Fibroblast of lung (primary cell): ENCODE measurements around the gene GOLGA5. TPM values are rescaled to one million over a fixed set of nuclear protein-coding genes. Genes with fewer than 3 reads are reported as not detected.

Experiments
- DNase-seq, 2 donors: peaks; one replicate each; pipeline versions ENCODE4 v3.0.0 to v3.0.0-alpha.2; 2010; ENCODE audit warnings: low read depth in 2 of 2
- H2AFZ ChIP-seq: 2 replicates; pipeline ENCODE4 v1.5.1; 2012; ENCODE audit warnings: low read length, control low read depth, inconsistent platforms
- H3K27ac ChIP-seq: 2 replicates; pipeline ENCODE4 v1.5.1; 2011; ENCODE audit warnings: low read length, control low read depth; ENCODE audit not compliant: insufficient read depth
- H3K27me3 ChIP-seq: 2 replicates; pipeline ENCODE4 v1.5.1; 2011; ENCODE audit warnings: mild to moderate bottlenecking, low read length; ENCODE audit not compliant: control insufficient read depth, insufficient read depth
- H3K36me3 ChIP-seq: 2 replicates; pipeline ENCODE4 v1.5.1; 2011; ENCODE audit warnings: low read length; ENCODE audit not compliant: control insufficient read depth, insufficient read depth
- H3K4me1 ChIP-seq: 2 replicates; pipeline ENCODE4 v1.5.1; 2011; ENCODE audit warnings: low read length; ENCODE audit not compliant: control insufficient read depth, insufficient read depth; ENCODE audit errors: extremely low read depth
- H3K4me2 ChIP-seq: 2 replicates; pipeline ENCODE4 v1.5.1; 2011; ENCODE audit warnings: low read length, control low read depth; ENCODE audit not compliant: insufficient read depth; ENCODE audit errors: extremely low read depth
- H3K4me3 ChIP-seq, 4 experiments: fragments of 200-600 bp in 1 of 4; sonication (generic) in 1 of 4; replicated peaks in 1 of 4; 2 replicates each; pipeline ENCODE4 v1.5.1; 2011 to 2016; ENCODE audit warnings: low read length in 4 of 4, low read depth in 3 of 4, mild to moderate bottlenecking in 3 of 4, control low read depth in 2 of 4, inconsistent platforms in 1 of 4, mixed read lengths in 1 of 4; ENCODE audit not compliant: insufficient read depth in 1 of 4; ENCODE audit errors: control extremely low read depth in 1 of 4
- H3K79me2 ChIP-seq: 2 replicates; pipeline ENCODE4 v1.5.1; 2012; ENCODE audit warnings: mild to moderate bottlenecking, low read length, inconsistent platforms; ENCODE audit not compliant: control insufficient read depth, insufficient read depth
- H3K9ac ChIP-seq: 2 replicates; pipeline ENCODE4 v1.5.1; 2011; ENCODE audit warnings: mild to moderate bottlenecking, low read length, control low read depth; ENCODE audit not compliant: insufficient read depth
- H3K9me3 ChIP-seq: 2 replicates; pipeline ENCODE4 v1.5.1; 2012; ENCODE audit warnings: low read depth, low read length; ENCODE audit not compliant: control insufficient read depth, insufficient read depth
- H4K20me1 ChIP-seq: 2 replicates; pipeline ENCODE4 v1.5.1; 2011; ENCODE audit warnings: low read length; ENCODE audit not compliant: control insufficient read depth, insufficient read depth; ENCODE audit errors: extremely low read depth
- EZH2 ChIP-seq: IDR thresholded peaks from 2 replicates; pipeline ENCODE4 v1.5.1; 2012; ENCODE audit warnings: low read length, control low read depth, mild to moderate bottlenecking; ENCODE audit errors: missing control alignments
- polyA plus RNA-seq, 2 donors: library from polyadenylated mRNA; depleted of rRNA in 1 of 2; stranded (reverse) in 1 of 2; unstranded in 1 of 2; fragments of >200 nt; gene quantifications; 2 replicates each; pipeline ENCODE4 v1.2.1, GENCODE V29; 2011 to 2012; ENCODE audit warnings: missing spikeins in 1 of 2
- total RNA-seq: library from RNA; depleted of rRNA; stranded (reverse); fragments of >200 nt; gene quantifications from 2 replicates; pipeline ENCODE4 v1.2.1, GENCODE V29; 2014
- TF ChIP-seq, protein P1 (sequence below), 2 donors: IDR thresholded peaks in 1 of 2; conservative IDR thresholded peaks in 1 of 2; 1 replicate in 1 of 2; 2 replicates in 1 of 2; pipeline ENCODE4 v1.5.1; 2011 to 2012; ENCODE audit warnings: low read length in 2 of 2, control low read depth in 1 of 2, inconsistent platforms in 1 of 2, low read depth in 1 of 2, mild to moderate bottlenecking in 1 of 2

Gene GOLGA5
- total and polyA plus RNA-seq, 2 donors (not counting 1 experiment from before 2014, with no cell fraction given) = 46.9 to 71.1 TPM

DNA sequence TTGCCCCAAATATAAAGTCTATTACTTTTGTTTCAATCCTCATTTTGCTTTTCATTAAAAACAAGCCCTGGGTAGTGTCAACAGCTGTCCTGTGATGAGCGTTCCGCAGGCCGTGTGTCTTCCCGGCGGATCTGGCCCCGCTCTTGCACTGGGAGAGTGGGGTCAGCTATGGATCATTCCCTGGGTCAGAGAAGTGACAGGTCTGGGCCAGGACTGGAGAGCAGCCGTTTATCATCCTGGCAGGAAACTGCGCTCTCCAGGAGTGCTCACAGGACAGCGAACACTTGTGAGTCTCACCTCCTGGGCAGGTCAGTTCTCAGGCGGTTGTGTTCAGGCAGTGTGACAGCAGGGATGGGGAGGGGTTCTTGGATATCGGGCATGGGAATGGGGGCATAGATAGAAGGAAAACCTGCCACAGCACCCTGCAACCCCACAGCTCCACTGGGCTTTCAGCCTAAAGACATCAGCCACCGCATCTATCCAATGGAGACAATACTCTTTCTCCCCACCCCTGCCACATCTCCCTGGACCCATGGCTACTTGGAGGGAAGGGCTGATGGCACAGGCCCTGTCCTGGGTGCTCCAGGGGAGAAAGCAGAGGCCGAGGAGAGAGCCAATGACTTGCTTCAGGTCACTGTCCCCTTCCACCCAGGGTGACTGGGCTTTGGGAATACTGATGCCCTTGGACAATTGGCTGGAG lies 81.0 kb downstream of the GOLGA5 start:
- Histone ChIP-seq H3K4me2 (no peak overlapping the region), H3K27ac (no peak overlapping the region), H3K27me3 (peaks cover 2% of the 10 kb centered on the region), H3K79me2 (no peaks in the 10 kb centered on the region), H3K9me3 (no peaks in the 10 kb centered on the region), H3K4me1 (no peaks in the 10 kb centered on the region), H3K36me3 (no peaks in the 10 kb centered on the region), H3K9ac (no peak overlapping the region), H3K4me3 (no peak overlapping the region), H2AFZ (no peak overlapping the region), H4K20me1 (no peaks in the 10 kb centered on the region)
- DNase-seq = no peak
- TF ChIP-seq, protein P1, sequence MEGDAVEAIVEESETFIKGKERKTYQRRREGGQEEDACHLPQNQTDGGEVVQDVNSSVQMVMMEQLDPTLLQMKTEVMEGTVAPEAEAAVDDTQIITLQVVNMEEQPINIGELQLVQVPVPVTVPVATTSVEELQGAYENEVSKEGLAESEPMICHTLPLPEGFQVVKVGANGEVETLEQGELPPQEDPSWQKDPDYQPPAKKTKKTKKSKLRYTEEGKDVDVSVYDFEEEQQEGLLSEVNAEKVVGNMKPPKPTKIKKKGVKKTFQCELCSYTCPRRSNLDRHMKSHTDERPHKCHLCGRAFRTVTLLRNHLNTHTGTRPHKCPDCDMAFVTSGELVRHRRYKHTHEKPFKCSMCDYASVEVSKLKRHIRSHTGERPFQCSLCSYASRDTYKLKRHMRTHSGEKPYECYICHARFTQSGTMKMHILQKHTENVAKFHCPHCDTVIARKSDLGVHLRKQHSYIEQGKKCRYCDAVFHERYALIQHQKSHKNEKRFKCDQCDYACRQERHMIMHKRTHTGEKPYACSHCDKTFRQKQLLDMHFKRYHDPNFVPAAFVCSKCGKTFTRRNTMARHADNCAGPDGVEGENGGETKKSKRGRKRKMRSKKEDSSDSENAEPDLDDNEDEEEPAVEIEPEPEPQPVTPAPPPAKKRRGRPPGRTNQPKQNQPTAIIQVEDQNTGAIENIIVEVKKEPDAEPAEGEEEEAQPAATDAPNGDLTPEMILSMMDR (conservative IDR thresholded peaks at IDR 0.05 in 1 of 2, IDR thresholded peaks at IDR 0.05 in 1 of 2; ENCODE audit: low read depth in 1 of 2, low read length in 2 of 2) = no peak
- no peak for TF ChIP-seq EZH2

DNA sequence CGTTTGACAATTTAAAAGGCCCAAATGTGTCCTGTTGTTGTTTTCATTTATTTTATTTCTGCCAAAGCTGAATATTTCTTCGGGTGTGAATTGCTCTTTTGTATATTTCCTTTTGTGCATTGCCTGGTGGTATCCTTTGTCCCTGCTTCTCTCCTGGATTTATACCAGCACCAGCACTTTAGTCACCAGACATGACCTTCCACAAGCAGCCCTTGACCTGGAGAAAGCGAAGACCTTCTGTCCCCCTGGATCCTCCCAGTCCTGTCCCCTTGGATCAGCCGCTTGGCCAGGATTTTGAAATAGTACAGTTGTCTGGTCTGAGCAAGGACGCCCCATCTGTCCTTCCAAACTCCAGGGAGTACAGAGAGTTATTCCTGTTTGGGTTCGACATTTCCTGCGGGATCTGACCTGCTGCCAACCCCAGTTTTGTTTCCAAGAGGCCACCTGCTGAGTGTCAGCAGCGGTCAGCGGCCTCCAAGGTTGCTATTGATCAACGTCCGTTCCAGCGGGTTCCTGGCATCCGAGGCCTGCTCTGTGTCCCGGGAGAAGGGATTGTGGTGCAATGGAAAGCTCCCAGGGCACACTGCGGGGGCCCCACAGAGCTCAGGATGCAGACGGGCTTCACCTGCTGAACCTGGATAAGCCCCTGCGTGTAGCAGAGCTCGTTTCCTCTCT lies 83.8 kb downstream of the GOLGA5 start:
- Histone ChIP-seq H3K4me2 (no peak overlapping the region), H4K20me1 (no peaks in the 10 kb centered on the region), H3K4me1 (no peaks in the 10 kb centered on the region), H3K27ac (no peak overlapping the region), H2AFZ (no peak overlapping the region), H3K79me2 (no peaks in the 10 kb centered on the region), H3K9ac (no peak overlapping the region), H3K9me3 (no peaks in the 10 kb centered on the region), H3K27me3 (peaks cover 6% of the 10 kb centered on the region), H3K36me3 (no peaks in the 10 kb centered on the region), H3K4me3 (no peak overlapping the region)
- DNase-seq = no peak
- TF ChIP-seq EZH2 = no peak
- TF ChIP-seq, protein P1 (conservative IDR thresholded peaks at IDR 0.05 in 1 of 2, IDR thresholded peaks at IDR 0.05 in 1 of 2; ENCODE audit: low read depth in 1 of 2, low read length in 2 of 2) = no peak

DNA sequence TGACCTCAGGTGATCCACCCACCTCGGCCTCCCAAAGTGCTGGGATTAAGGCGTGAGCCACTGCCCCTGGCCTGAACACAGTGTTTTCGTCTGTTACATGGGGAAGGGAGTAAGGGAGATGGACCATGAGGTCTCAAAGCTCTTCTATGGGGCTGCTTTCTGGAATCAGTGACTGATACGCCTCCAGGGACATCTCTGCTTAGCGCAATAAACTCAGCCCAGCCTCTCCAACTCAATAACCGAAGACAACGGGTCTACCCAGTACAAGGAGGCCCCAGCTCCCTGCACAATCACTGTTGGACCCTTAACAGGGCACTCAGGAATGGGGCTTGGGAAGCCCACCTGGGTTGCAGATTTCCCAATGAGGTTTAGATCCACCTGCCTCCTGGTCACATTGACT lies 86.2 kb downstream of the GOLGA5 start:
- Histone ChIP-seq H3K9me3 (no peaks in the 10 kb centered on the region), H3K4me3 (no peak overlapping the region), H3K4me1 (no peaks in the 10 kb centered on the region), H3K9ac (no peak overlapping the region), H3K79me2 (no peaks in the 10 kb centered on the region), H3K36me3 (no peaks in the 10 kb centered on the region), H4K20me1 (no peaks in the 10 kb centered on the region), H3K27ac (no peak overlapping the region), H3K27me3 (peaks cover 4% of the 10 kb centered on the region), H2AFZ (no peak overlapping the region), H3K4me2 (no peak overlapping the region)
- no peak for DNase-seq
- no peak for TF ChIP-seq EZH2
- TF ChIP-seq, protein P1 (conservative IDR thresholded peaks at IDR 0.05 in 1 of 2, IDR thresholded peaks at IDR 0.05 in 1 of 2; ENCODE audit: low read depth in 1 of 2, low read length in 2 of 2) = no peak
